PC-3 (cell line): Measurements from ENCODE around the gene TCEAL9. TPM values are rescaled to one million over a fixed set of nuclear protein-coding genes. Genes with fewer than 3 reads are reported as not detected.

ENCODE experiments used
- ATAC-seq: fragments of 200-7000 bp; cut with Tn5 transposase; 2 replicates; pipeline ENCODE4 v1.9.1; 2020; ENCODE audit warnings: mild to moderate bottlenecking, moderate library complexity
- BruUV-seq: library from RNA; stranded (reverse); fragments of 400-500 nt; replicated peaks from 2 replicates; lab custom pipeline; 2021; lab: Mats Ljungman, UMichigan
- CTCF ChIA-PET: fragments of 300-600 bp; sonication (Branson Sonifier 250); formaldehyde crosslinking; loops from one replicate; lab custom pipeline; 2022; ENCODE audit warnings: antibody characterized with exemption; lab: Charles Lee
- POLR2A ChIA-PET: fragments of 300-600 bp; sonication (Branson Sonifier 250); formaldehyde crosslinking; loops from one replicate; lab custom pipeline; 2022; ENCODE audit warnings: antibody characterized with exemption; ENCODE audit not compliant: unreplicated experiment; lab: Charles Lee
- DNase-seq: peaks from one replicate; pipeline ENCODE4 v3.0.0-alpha.2; 2015
- H2AFZ ChIP-seq: fragments of 300-600 bp; sonication (generic); 2 replicates; pipeline ENCODE4 v1.6.0; 2016; ENCODE audit warnings: antibody characterized with exemption, low read length
- H3F3A ChIP-seq: fragments of 300-600 bp; sonication (generic); one replicate; pipeline ENCODE4 v1.6.0; 2017; ENCODE audit warnings: antibody characterized with exemption, low read length, control low read depth, mild to moderate bottlenecking; ENCODE audit not compliant: unreplicated experiment
- H3K27ac ChIP-seq: fragments of 300-600 bp; sonication (generic); 2 replicates; pipeline ENCODE4 v1.5.1; 2016; ENCODE audit warnings: mild to moderate bottlenecking, low read length
- H3K27me3 ChIP-seq: fragments of 300-600 bp; sonication (generic); 2 replicates; pipeline ENCODE4 v1.6.1; 2016; ENCODE audit warnings: low read length, mixed read lengths
- H3K36me3 ChIP-seq: fragments of 300-600 bp; sonication (generic); 2 replicates; pipeline ENCODE4 v1.6.1; 2016; ENCODE audit warnings: low read depth, mixed run types, low read length, mixed read lengths
- H3K4me1 ChIP-seq: fragments of 300-600 bp; sonication (generic); 2 replicates; pipeline ENCODE4 v1.5.1; 2016; ENCODE audit warnings: low read length; ENCODE audit not compliant: insufficient read depth
- H3K4me2 ChIP-seq: fragments of 300-600 bp; sonication (generic); 2 replicates; pipeline ENCODE4 v1.6.0; 2016; ENCODE audit warnings: low read length
- H3K4me3 ChIP-seq: fragments of 300-600 bp; sonication (generic); 2 replicates; pipeline ENCODE4 v1.5.1; 2016; ENCODE audit warnings: mild to moderate bottlenecking, low read length, mixed read lengths
- H3K79me2 ChIP-seq: fragments of 300-600 bp; sonication (generic); 2 replicates; pipeline ENCODE4 v1.6.1; 2017; ENCODE audit warnings: low read length, mixed read lengths
- H3K9ac ChIP-seq: fragments of 300-600 bp; sonication (generic); 2 replicates; pipeline ENCODE4 v1.6.0; 2016; ENCODE audit warnings: mild to moderate bottlenecking, low read length
- H3K9me2 ChIP-seq: fragments of 300-600 bp; sonication (generic); replicated peaks from 2 replicates; pipeline ENCODE4 v1.6.1; 2016; ENCODE audit warnings: mixed run types, low read length, mixed read lengths
- H3K9me3 ChIP-seq: fragments of 300-600 bp; sonication (generic); 2 replicates; pipeline ENCODE4 v1.6.1; 2016; ENCODE audit warnings: low read length, mixed read lengths
- H4K20me1 ChIP-seq: fragments of 300-600 bp; sonication (generic); 2 replicates; pipeline ENCODE4 v1.6.1; 2016; ENCODE audit warnings: low read length, mixed read lengths
- EZH2 ChIP-seq: fragments of 300-600 bp; sonication (generic); IDR thresholded peaks from one replicate; pipeline ENCODE4 v1.6.1; 2017; ENCODE audit warnings: antibody characterized with exemption, mild to moderate bottlenecking, low read length; ENCODE audit not compliant: unreplicated experiment
- EZH2phosphoT487 ChIP-seq: fragments of 300-600 bp; sonication (generic); IDR thresholded peaks from 2 replicates; pipeline ENCODE4 v1.6.1; 2018; ENCODE audit warnings: mild to moderate bottlenecking, antibody characterized with exemption, low read length, borderline replicate concordance
- intact Hi-C: fragments of 100-400 bp; cut with micrococcal nuclease; formaldehyde crosslinking; loops from 2 replicates; pipeline ENCODE4 v1.9.0; 2023
- total RNA-seq: library from RNA; depleted of rRNA; stranded (reverse); fragments of >200 nt; gene quantifications from 2 replicates; pipeline ENCODE4 v1.2.3, GENCODE V29; 2014
- TF ChIP-seq, protein P1 (sequence below): fragments of 300-600 bp; sonication (generic); conservative IDR thresholded peaks from 2 replicates; pipeline ENCODE4 v1.5.1; 2017; ENCODE audit warnings: antibody characterized with exemption, low read depth, mild to moderate bottlenecking, low read length

The TCEAL9 gene
- total RNA-seq, 1 experiment from 2014 or later: 23.0 TPM

DNA sequence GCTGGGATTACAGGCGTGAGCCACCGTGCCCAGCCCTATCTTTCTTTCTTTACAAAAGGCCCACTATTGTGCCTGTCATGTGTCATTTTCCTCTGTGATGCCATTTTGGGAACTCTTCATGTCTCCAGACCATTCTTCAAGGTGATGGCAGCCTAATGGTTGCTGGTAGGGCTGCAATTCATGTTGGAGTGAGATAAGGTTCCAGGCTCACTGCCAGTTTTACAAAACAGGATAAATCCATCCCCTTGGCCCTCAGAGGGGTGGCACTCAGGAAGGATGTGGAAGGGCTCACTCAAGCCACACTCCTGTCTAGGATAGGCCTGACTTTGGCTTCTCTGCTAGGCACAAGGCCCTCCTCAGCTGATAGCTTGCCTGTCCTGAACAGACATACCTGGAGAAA lies 3.8 kb downstream of the TCEAL9 start:
- Histone ChIP-seq H3K9me2 (no peaks in the 10 kb centered on the region), H2AFZ (no peak overlapping the region), H3K27me3 (no peaks in the 10 kb centered on the region), H3K9ac (no peak overlapping the region), H3K79me2 (peaks cover 16% of the 10 kb centered on the region), H3K4me3 (no peak overlapping the region), H3K36me3 (no peaks in the 10 kb centered on the region), H3K27ac (no peak overlapping the region), H3K9me3 (no peaks in the 10 kb centered on the region), H3K4me1 (peaks cover 18% of the 10 kb centered on the region; the same call in 1 of the 2 replicates), H4K20me1 (no peaks in the 10 kb centered on the region), H3F3A (no peaks in the 10 kb centered on the region), H3K4me2 (no peak overlapping the region)
- intact Hi-C loops: no loop called here
- BruUV-seq: no TSS peak
- ATAC-seq: no peak
- no peak for DNase-seq
- no peak for TF ChIP-seq EZH2
- TF ChIP-seq EZH2phosphoT487: no peak
- TF ChIP-seq, protein P1, sequence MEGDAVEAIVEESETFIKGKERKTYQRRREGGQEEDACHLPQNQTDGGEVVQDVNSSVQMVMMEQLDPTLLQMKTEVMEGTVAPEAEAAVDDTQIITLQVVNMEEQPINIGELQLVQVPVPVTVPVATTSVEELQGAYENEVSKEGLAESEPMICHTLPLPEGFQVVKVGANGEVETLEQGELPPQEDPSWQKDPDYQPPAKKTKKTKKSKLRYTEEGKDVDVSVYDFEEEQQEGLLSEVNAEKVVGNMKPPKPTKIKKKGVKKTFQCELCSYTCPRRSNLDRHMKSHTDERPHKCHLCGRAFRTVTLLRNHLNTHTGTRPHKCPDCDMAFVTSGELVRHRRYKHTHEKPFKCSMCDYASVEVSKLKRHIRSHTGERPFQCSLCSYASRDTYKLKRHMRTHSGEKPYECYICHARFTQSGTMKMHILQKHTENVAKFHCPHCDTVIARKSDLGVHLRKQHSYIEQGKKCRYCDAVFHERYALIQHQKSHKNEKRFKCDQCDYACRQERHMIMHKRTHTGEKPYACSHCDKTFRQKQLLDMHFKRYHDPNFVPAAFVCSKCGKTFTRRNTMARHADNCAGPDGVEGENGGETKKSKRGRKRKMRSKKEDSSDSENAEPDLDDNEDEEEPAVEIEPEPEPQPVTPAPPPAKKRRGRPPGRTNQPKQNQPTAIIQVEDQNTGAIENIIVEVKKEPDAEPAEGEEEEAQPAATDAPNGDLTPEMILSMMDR: no peak
- POLR2A ChIA-PET: no interaction called here
- CTCF ChIA-PET: no interaction called here

GRCh38 chrX:103360916-103361315 lies 4.6 kb downstream of the TCEAL9 start:
- Histone ChIP-seq H3K27me3 (no peaks in the 10 kb centered on the region), H2AFZ (no peak overlapping the region), H3K4me3 (no peak overlapping the region), H4K20me1 (no peaks in the 10 kb centered on the region), H3K79me2 (peaks cover 16% of the 10 kb centered on the region), H3K9me3 (no peaks in the 10 kb centered on the region), H3K9me2 (no peaks in the 10 kb centered on the region), H3K36me3 (no peaks in the 10 kb centered on the region), H3K27ac (no peak overlapping the region), H3K4me2 (no peak overlapping the region), H3F3A (no peaks in the 10 kb centered on the region), H3K9ac (no peak overlapping the region), H3K4me1 (peaks cover 13% of the 10 kb centered on the region; the same call in 1 of the 2 replicates)
- ATAC-seq (no peak), DNase-seq (no peak)
- TF ChIP-seq EZH2 (no peak), EZH2phosphoT487 (no peak)
- intact Hi-C loops: no loop called here
- no TSS peak for BruUV-seq
- ChIA-PET POLR2A (no interaction called here), CTCF (no interaction called here)

DNA sequence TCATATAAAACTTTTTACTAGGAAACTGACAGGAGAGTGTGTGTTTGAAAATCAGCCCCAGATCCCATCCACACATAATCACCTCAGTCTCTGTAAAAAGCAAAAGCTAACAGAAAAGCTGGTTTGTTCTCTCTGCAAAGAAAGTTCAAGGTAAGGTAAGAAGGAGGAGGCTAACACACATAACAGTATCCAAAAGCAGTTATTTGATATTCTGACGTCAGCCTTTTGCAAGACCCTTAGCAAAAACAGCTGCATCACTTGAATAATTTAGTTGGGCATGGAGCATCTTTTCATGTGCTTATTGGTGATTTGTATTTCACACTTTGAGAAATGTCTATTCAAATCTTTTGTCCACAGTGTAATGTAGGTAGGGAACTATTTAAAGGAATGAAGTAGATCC lies 5.5 kb downstream of the TCEAL9 start:
- Histone ChIP-seq H3K9me3 (no peaks in the 10 kb centered on the region), H3K79me2 (peaks cover 10% of the 10 kb centered on the region), H2AFZ (no peak overlapping the region), H3K9me2 (no peaks in the 10 kb centered on the region), H3K27ac (no peak overlapping the region), H3K4me2 (no peak overlapping the region), H3F3A (no peaks in the 10 kb centered on the region), H3K27me3 (no peaks in the 10 kb centered on the region), H3K4me1 (peaks cover 12% of the 10 kb centered on the region; the same call in 1 of the 2 replicates), H4K20me1 (no peaks in the 10 kb centered on the region), H3K36me3 (no peaks in the 10 kb centered on the region), H3K4me3 (no peak overlapping the region), H3K9ac (no peak overlapping the region)
- TF ChIP-seq, protein P1: no peak
- TF ChIP-seq EZH2phosphoT487 (no peak), EZH2 (no peak)
- intact Hi-C loops: no loop called here
- ATAC-seq (no peak), DNase-seq (no peak)
- no TSS peak for BruUV-seq
- CTCF ChIA-PET: no interaction called here
- POLR2A ChIA-PET: no interaction called here
